Activated naive CD4-positive, alpha-beta T cell treated with anti-CD3 and anti-CD28 coated beads, Interleukin-2, amount 50 U/mL, for 24 hours (primary cell): ENCODE measurements around the gene EXOC6.

Experiments
- H3K27ac Mint-ChIP-seq: one replicate; pipeline ENCODE4 v1.8.0; 2021; ENCODE audit warnings: mild to moderate bottlenecking, mixed read lengths
- H3K27me3 Mint-ChIP-seq: one replicate; pipeline ENCODE4 v1.8.0; 2021; ENCODE audit warnings: mixed read lengths
- H3K36me3 Mint-ChIP-seq: one replicate; pipeline ENCODE4 v1.8.0; 2021; ENCODE audit warnings: mixed read lengths
- H3K4me1 Mint-ChIP-seq: one replicate; pipeline ENCODE4 v1.8.0; 2021; ENCODE audit warnings: mixed read lengths
- H3K4me3 Mint-ChIP-seq: one replicate; pipeline ENCODE4 v1.8.0; 2021; ENCODE audit warnings: mild to moderate bottlenecking, mixed read lengths
- H3K9me3 Mint-ChIP-seq: one replicate; pipeline ENCODE4 v1.8.0; 2021; ENCODE audit warnings: mixed read lengths

The EXOC6 gene, protein sequence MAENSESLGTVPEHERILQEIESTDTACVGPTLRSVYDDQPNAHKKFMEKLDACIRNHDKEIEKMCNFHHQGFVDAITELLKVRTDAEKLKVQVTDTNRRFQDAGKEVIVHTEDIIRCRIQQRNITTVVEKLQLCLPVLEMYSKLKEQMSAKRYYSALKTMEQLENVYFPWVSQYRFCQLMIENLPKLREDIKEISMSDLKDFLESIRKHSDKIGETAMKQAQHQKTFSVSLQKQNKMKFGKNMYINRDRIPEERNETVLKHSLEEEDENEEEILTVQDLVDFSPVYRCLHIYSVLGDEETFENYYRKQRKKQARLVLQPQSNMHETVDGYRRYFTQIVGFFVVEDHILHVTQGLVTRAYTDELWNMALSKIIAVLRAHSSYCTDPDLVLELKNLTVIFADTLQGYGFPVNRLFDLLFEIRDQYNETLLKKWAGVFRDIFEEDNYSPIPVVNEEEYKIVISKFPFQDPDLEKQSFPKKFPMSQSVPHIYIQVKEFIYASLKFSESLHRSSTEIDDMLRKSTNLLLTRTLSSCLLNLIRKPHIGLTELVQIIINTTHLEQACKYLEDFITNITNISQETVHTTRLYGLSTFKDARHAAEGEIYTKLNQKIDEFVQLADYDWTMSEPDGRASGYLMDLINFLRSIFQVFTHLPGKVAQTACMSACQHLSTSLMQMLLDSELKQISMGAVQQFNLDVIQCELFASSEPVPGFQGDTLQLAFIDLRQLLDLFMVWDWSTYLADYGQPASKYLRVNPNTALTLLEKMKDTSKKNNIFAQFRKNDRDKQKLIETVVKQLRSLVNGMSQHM

DNA sequence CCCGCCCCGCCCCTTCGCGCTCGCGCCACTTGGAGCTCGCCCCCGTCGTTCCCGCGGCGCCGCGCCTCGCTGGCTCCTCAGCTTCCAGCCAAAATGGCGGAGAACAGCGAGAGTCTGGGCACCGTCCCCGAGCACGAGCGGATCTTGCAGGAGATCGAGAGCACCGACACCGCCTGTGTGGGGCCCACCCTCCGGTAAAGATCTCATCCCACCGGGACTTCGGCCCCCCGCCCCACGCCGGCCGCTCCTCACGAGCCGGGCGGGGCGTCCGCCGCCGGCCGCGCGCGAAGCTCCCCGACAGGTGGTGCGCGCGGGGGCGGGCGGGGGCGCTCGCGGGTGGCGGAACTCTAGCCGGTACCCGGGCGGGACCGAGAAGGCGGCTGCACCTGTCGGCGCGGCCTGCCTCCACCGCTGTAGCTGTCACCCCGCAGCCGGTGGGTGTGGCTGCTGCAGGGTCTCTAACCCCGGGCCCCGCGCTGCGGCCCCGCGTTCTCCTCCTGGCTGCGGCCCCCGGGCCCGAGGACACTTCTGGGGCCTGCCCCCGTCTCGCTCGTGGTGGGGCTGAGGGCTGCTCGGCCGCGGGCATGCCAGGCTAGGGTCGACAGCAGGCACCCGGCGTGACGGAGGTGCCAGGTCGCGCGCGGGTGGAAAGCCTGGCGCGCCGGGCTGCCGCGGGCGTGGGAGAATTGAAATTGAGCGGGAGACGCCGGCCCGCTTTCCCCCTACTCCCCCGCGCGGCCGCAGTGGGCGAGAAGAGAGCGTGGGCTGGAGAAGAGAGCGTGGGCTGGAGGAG is at the start of gene EXOC6:
Gene EXOC6 (plus strand): TSS at position 80 of the 793 bp plus-strand sequence. CDS start 14 bp downstream, at position 94.
- H3K9me3 Mint-ChIP-seq: no peaks in the 10 kb centered on the region
- peak within 1 kb of the TSS; percentile 90 for H3K4me3 Mint-ChIP-seq
- H3K27me3 Mint-ChIP-seq: no peaks in the 10 kb centered on the region
- H3K4me1 Mint-ChIP-seq: peaks cover 51% of the 10 kb centered on the region
- peak within 1 kb of the TSS; percentile 95 for H3K27ac Mint-ChIP-seq
- H3K36me3 Mint-ChIP-seq: peaks cover 2% of the 10 kb centered on the region

DNA sequence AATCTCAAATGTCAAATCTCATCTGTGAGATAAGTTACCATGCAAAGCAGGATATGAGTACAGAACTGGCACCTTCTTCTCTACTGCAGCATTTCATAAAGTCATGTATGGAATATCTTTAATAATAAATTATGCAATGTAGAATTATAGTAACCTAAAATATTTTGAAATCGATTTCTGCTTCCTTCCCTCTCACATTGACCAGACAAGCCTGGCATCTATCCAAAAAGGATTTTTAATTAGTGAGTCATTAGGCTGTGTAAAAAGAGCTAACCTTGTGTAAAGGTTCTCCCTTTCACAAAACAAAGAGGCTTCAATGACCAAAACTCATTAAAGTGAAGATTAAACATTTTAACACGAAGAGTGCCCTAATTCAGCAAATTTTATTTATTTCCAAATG is 48.8 kb upstream of the EXOC6 start:
- no peak overlapping the region for H3K4me3 Mint-ChIP-seq
- H3K27me3 Mint-ChIP-seq: peaks cover 7% of the 10 kb centered on the region
- H3K36me3 Mint-ChIP-seq: no peaks in the 10 kb centered on the region
- no peaks in the 10 kb centered on the region for H3K9me3 Mint-ChIP-seq
- no peak overlapping the region for H3K27ac Mint-ChIP-seq
- H3K4me1 Mint-ChIP-seq: no peaks in the 10 kb centered on the region

DNA sequence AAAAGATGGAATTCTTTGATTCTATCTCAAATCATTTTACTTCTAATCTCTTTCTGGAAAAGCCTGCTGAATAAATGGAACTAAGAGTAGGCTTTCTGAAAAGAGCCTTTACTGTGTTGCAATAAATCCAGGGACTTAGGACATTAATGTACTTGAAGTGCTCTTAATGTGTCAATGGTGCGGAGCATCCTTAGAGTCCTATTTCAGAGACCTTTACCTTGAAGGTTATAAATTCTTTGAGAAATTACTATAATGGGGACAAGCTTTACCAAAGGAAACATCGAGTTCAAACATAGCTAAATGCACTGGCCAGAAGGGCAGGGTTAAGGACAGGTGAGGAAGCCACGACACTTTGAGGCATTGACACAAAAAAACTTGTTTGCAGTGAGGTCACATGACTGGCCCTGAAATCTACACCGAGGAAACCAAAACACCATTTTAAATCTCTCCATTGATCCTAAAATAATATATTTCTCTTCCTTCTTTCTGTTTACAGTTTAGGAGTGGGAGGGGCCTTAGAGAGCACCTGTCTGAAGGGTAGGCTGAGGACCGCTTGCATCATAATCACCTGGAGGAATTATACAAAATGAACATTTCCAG is 48.1 kb upstream of the EXOC6 start:
- Mint-ChIP-seq H3K27me3 (peaks cover 3% of the 10 kb centered on the region), H3K36me3 (no peaks in the 10 kb centered on the region), H3K4me3 (no peak overlapping the region), H3K27ac (no peak overlapping the region), H3K9me3 (no peaks in the 10 kb centered on the region), H3K4me1 (no peaks in the 10 kb centered on the region)

DNA sequence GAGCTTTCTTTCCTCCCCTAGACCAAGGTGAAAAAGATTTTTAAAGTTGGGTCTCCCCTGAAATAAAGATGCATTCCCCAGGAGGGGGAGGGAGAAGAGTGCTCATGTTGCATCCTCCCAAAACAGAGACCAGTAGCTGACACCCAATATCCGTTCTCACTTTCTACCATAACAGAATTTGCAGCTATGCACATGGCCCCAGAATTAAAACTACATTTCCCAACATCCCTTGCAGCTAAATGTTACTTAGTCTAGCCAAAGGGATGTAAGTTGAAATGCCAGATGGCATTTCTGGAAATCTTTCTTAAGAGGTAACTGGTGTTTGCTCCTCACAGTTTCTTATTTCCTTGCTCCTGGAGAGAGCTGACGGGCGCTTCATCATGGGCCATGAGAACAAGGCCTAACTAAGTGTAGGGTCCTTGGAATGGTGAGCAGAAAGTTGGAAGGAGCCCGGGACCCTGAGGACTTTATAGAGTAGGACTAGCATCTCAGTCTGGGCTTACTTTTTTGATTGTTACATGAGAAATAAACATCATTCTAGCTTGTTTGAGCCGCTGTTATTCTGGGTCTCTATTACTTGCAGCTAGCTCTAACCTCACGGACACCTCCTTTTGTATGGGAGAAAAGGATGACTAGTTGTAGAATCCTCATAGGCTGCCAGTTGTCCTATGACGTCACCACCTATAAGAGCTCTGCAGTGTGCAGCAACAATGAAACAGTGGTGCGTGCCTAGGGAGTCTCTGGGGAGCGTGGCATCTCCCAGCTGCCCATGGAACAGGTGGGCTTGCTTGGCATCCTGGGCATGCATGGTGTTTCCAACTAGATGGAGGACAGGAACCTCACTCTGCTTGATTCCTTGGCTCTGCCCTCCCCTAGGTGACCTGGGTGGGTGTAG is 46.1 kb upstream of the EXOC6 start:
- H3K36me3 Mint-ChIP-seq: no peaks in the 10 kb centered on the region
- H3K4me1 Mint-ChIP-seq: no peaks in the 10 kb centered on the region
- H3K27ac Mint-ChIP-seq: no peak overlapping the region
- no peaks in the 10 kb centered on the region for H3K9me3 Mint-ChIP-seq
- H3K27me3 Mint-ChIP-seq: no peaks in the 10 kb centered on the region
- H3K4me3 Mint-ChIP-seq: no peak overlapping the region

DNA sequence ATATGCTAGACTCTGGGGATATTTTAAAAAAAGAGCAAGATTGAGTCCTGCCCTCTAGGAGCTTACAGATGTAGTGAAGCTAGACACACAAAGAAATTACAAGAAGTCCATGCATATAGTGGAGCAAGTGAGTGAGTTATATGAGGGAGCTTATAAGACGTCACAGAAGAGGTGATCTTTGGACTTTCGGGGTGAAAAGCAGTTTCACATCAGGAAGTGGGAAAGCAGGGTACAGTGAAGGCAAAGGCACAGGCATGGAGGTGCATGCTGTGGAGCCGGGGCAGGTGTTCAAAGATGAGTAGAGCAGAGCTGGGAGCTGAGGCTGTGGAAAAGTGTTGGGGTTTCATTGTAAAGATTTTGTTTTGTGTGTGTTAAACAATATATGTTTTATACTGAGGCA is 38.5 kb upstream of the EXOC6 start:
- Mint-ChIP-seq H3K4me1 (no peaks in the 10 kb centered on the region), H3K9me3 (no peaks in the 10 kb centered on the region), H3K27ac (no peak overlapping the region), H3K27me3 (peaks cover 5% of the 10 kb centered on the region), H3K36me3 (no peaks in the 10 kb centered on the region), H3K4me3 (no peak overlapping the region)

DNA sequence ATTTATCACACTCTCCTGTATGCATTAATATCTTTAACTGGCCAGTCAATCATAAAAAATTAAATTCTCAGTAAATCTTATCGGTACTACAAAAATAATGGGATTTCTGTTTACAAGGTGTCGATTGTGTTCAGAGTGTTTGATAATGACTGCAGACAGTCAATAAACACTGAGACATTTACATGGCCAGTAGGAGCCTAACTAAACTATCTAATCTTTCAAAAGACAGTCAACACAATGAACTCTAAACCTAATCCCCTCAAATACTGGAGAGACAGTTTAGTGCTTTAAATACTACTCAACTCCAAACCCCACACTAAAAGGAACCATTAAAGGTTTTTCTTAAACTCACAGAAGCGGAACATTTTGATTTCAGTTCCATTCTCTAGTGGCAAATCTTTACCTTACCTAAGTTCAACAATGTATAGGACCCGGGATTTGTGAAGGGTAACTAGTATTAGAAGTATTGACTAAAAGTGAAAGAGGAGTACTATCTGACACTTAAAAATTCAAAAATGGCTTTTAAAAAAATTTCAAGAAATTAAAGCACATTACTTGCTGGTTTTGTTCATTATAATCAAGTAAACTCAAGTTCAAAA is 37.3 kb upstream of the EXOC6 start:
- Mint-ChIP-seq H3K9me3 (no peaks in the 10 kb centered on the region), H3K36me3 (no peaks in the 10 kb centered on the region), H3K4me1 (no peaks in the 10 kb centered on the region), H3K4me3 (no peak overlapping the region), H3K27ac (no peak overlapping the region), H3K27me3 (peaks cover 7% of the 10 kb centered on the region)

DNA sequence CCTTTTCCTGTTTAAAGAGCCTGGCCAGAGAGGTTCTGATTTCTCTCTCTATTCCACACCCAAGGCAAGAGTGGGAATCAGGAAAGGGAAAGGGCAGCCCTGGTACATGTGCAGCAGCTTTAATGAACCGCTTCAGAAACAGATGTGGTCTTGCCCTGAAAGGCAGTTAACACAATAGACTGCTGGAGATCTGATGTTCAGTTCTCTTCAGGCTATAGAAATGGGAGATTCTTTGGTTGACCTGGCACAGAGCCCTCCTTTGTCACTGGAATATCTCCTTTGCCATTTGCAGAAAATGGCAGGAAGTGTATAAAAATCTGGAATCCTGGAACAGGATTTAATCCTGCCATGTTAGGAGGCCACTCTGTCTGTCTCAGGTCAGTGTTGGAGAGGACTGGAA is 36.3 kb upstream of the EXOC6 start:
- no peaks in the 10 kb centered on the region for H3K4me1 Mint-ChIP-seq
- no peak overlapping the region for H3K4me3 Mint-ChIP-seq
- H3K36me3 Mint-ChIP-seq: no peaks in the 10 kb centered on the region
- H3K27me3 Mint-ChIP-seq: peaks cover 7% of the 10 kb centered on the region
- no peak overlapping the region for H3K27ac Mint-ChIP-seq
- H3K9me3 Mint-ChIP-seq: no peaks in the 10 kb centered on the region

DNA sequence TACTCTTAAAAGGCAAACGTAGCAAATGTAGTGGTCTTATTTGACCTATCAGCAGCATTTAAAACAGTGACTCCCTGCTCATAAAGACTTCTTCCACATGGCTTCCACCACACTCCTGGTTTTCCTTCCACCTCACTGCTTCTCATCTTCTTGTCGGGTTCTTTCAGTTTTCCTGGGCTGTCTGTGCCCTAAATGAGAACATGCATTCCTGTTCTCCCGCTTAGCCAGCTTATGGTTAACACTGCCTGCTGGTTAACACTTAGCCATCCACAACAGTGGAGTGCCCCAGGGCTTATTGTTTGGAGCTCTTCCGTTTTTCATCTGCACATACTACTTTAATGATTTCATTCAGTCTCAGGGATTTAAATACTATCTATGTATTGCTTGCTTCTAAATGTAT is 34.3 kb upstream of the EXOC6 start:
- no peak overlapping the region for H3K4me3 Mint-ChIP-seq
- no peaks in the 10 kb centered on the region for H3K4me1 Mint-ChIP-seq
- no peaks in the 10 kb centered on the region for H3K36me3 Mint-ChIP-seq
- peaks cover 2% of the 10 kb centered on the region for H3K27me3 Mint-ChIP-seq
- no peak overlapping the region for H3K27ac Mint-ChIP-seq
- no peaks in the 10 kb centered on the region for H3K9me3 Mint-ChIP-seq

DNA sequence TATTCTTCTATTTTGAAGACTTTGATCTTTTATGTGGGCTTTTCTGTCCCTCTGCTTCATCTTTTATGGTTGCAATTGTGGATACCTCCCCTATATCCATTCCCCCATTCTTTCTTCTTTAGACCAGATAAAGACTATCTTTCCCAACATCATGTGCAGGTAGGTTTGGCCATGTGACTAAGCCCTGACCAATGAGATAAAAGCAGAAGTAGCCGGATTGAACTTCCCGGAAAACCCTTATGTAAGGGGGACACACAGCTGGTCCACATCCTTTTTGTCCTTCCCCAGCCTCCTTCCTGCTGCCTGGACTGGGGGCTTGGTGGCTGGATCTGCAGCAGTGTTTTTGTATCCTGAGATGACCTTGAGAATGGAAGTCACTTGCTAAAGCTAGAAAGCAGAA is 33.5 kb upstream of the EXOC6 start:
- Mint-ChIP-seq H3K36me3 (no peaks in the 10 kb centered on the region), H3K9me3 (no peaks in the 10 kb centered on the region), H3K4me3 (no peak overlapping the region), H3K27me3 (peaks cover 2% of the 10 kb centered on the region), H3K4me1 (no peaks in the 10 kb centered on the region), H3K27ac (no peak overlapping the region)

DNA sequence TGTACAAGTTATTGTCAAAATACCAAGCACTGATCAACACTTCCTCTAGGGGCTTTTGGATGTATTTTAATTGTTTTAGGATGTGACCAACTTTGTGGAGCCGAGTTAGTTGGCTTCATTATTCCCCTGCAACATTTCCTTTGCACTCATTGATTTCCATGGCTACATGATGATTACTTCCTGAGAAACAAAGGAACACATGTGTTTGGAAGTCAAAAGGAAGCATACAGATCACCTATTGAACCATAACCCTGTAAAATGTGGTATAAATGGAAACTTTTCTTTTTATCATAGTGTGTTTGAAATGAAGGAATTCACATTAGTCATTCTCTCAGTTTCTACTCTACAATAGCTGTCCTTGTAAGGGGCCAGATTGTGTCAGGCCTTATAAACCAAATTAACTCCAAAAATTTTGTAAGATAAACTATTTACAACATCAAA is 32.2 kb upstream of the EXOC6 start:
- Mint-ChIP-seq H3K4me3 (no peak overlapping the region), H3K4me1 (no peaks in the 10 kb centered on the region), H3K36me3 (no peaks in the 10 kb centered on the region), H3K27ac (no peak overlapping the region), H3K27me3 (peaks cover 2% of the 10 kb centered on the region), H3K9me3 (no peaks in the 10 kb centered on the region)

DNA sequence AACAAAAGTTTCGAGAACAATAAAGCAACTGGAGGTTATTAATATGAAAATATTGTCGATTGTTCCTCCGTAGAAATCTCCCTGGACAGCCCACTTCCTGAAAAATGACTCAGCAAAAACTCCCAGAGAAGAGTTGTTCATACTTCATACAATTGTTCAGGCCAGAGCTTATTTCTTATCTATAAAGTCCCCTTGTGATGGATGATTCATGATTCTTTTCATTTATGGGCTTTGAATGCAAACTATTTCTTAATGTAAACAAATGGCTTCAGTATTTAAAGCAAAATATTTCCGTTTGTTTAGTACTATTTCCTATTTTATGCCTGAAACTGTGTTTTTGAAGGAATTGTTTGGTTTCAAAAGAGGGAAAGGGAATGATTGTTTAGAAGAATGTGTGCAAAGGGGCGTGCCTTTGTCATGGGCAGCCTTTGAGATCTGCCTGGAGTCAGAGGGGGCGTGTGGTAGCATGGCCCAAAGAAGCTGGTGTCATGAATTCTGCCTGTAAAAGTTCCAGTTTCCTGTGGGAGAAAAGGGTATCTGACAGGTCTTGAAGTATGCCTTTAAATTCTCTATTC is 26.2 kb upstream of the EXOC6 start:
- Mint-ChIP-seq H3K4me1 (peaks cover 12% of the 10 kb centered on the region), H3K36me3 (no peaks in the 10 kb centered on the region), H3K27me3 (no peaks in the 10 kb centered on the region), H3K9me3 (no peaks in the 10 kb centered on the region), H3K4me3 (no peak overlapping the region), H3K27ac (no peak overlapping the region)

DNA sequence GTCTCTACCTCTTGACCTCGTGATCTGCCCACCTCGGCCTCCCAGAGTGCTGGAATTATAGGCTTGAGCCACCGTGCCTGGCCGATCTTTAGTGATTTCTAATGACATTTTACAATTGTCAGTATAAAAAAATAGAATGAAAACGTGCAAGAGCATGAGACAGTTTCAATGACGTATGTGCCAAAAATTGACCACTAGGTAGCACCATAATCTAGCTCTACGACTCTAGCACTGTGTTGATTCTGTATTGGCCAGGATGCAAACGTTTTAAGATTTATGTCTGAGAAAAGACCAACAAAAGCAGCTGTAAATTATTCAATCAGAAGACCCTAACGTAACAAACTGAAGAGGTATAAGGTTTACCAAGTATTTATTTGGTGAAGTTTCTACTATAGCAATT is 25.4 kb upstream of the EXOC6 start:
- no peaks in the 10 kb centered on the region for H3K36me3 Mint-ChIP-seq
- H3K9me3 Mint-ChIP-seq: no peaks in the 10 kb centered on the region
- H3K4me3 Mint-ChIP-seq: no peak overlapping the region
- peaks cover 12% of the 10 kb centered on the region for H3K4me1 Mint-ChIP-seq
- H3K27me3 Mint-ChIP-seq: no peaks in the 10 kb centered on the region
- H3K27ac Mint-ChIP-seq: no peak overlapping the region

DNA sequence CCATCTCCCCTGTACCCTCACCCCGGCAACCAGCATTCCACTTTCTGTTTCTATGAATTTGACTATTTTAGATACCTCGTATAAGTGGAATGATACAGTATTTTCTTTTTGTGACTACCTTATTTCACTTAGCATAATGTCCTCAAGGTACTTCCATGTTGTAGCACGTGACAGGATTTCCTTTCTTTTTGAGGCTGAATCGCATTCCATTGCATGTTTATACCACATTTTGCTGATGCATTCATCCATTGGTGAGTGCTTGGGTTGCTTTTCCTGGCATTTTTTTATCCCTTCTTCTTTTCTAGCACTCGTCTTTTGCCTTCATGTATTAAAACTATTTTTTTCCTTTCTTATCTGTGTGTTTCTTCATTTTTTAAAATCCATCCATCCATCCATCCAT is 22.3 kb upstream of the EXOC6 start:
- Mint-ChIP-seq H3K27ac (no peak overlapping the region), H3K4me3 (no peak overlapping the region), H3K36me3 (peaks cover 1% of the 10 kb centered on the region), H3K9me3 (no peaks in the 10 kb centered on the region), H3K27me3 (no peaks in the 10 kb centered on the region), H3K4me1 (peaks cover 25% of the 10 kb centered on the region)

DNA sequence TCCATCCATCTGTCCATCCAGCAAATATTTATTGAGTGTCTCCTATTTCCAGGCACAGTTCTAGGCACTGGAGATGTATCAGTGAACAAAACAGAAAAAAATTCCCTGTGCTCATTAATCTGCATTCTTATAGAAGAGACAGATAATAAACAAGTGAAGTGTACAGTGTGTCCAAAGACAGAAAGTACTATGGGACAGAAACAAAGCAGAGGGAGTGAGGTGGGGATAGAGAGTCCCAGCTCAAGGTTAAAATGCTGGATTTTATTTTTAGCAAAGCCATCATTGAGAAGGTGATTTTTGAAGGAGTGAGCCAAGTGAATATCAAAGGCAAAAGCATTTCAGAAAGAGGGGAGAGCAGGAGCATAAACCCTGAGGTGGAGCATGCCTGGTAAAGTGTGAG is 21.8 kb upstream of the EXOC6 start:
- no peak overlapping the region for H3K27ac Mint-ChIP-seq
- H3K9me3 Mint-ChIP-seq: no peaks in the 10 kb centered on the region
- H3K27me3 Mint-ChIP-seq: no peaks in the 10 kb centered on the region
- no peak overlapping the region for H3K4me3 Mint-ChIP-seq
- peaks cover 26% of the 10 kb centered on the region for H3K4me1 Mint-ChIP-seq
- peaks cover 1% of the 10 kb centered on the region for H3K36me3 Mint-ChIP-seq
